T-helper 1 cell (primary cell): ENCODE measurements around the gene SUFU.
"Not testable (repeated sequence)": the region's sequence is repeated elsewhere in the genome, so short reads cannot be mapped to it uniquely, and the experiment has no call there.

Source experiments
- DNase-seq, 5 donors: peaks; one replicate each; pipeline ENCODE4 v3.0.0-alpha.2; 2012 to 2020

Gene SUFU

DNA sequence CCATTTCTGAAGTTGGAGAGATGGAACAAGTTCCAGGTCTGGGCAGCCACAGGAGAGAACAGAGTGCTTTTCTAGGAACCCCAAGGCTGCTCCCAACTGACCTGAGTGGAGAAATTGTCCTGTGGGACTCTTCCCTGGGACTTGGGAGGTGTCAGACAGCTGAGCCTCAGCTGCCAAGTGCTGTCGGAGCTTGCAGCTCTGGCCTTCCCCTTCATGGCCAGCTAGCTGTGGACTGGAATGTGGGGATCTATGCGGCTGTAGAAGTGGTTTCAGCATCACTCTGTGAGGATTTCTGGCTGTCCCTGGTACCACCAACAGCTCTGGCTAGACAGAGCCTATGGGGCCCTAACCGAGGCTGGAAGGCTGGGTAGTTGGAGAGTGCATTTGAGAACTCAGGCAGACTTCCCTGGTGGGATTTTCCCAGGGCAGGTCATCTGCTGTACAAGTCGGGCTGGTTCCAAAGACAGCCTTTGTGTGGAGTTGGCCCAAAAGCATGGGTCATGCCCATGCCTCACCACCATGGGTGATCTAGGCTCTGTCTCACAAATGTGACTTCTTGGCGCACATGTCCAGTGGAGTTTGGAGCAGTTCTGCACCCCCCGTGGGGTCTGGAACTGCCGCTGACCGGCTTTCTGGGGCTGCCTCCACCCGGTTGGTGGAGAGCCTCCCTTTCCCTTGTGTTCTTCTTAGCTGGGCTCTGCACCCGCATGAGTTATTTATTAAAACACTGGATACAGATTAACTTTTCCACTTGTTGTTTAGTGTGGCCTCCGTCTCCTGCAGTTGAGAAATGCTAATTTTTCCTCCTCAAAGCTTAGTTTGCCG, 10.9 kb downstream of the SUFU start:
- no peak for DNase-seq

DNA sequence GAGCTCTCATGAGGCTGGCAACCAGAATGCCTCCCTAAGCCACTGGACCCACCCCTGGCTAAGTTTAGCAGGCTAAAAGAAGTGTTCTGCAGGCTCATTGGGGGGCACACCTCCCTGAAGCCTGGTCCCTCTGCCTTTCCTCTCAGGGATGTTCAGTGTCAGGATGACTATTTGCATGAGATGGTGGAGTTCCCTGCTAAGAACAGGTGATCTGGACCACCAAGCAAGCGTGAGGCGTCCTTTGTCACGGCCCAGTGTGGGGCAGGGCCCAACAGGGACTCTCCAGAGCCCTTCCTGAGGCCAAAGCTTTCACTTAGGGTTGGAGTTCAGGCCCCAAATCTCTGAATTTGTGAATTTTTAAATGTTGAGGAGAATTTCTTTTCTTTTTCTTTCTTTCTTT, 12.0 kb downstream of the SUFU start:
- no peak for DNase-seq

DNA sequence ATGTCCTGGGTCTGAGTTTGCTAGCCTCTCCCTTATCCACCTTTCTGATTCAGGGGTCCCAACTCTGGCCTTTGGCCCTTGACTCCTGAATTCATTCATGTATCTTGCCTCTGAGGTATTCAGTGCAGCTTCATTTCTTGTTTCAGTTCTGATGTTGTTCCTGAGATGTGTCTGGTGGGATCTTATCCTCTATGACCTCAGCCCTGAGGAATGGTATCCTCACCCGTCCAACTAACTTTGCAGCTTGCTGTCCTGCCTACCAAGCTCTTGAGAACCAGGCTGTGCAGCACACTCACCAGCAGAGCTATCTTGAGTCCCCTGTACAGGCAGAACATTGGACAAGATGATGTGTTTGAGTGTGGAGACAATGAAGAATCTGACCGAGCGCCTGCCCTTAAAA, 13.8 kb downstream of the SUFU start:
- DNase-seq = no peak

DNA sequence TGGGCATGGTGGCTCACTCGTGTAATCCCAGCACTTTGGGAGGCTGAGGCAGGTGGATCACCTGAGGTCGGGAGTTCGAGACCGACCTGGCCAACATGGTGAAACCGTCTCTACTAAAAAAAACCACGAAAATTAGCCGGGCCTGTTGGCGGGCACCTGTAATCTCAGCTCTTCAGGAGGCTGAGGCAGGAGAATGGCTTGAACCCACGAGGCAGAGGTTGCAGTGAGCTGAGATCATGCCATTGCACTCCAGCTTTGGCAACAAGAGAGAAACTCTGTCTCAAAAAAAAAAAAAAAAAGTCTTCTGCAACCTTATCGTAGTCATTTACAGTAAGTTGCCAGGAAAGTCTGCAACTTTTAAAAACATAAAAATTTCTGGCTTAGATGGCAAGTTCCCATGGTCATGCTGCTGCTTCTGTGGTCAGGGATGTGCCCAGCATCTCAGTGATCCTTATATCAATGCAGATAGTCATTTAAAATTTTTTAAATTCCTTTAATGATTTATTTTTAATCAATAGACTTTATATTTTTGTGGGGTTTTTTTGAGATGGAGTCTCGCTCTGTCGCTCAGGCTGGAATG, 15.6 kb downstream of the SUFU start:
- no peak for DNase-seq

DNA sequence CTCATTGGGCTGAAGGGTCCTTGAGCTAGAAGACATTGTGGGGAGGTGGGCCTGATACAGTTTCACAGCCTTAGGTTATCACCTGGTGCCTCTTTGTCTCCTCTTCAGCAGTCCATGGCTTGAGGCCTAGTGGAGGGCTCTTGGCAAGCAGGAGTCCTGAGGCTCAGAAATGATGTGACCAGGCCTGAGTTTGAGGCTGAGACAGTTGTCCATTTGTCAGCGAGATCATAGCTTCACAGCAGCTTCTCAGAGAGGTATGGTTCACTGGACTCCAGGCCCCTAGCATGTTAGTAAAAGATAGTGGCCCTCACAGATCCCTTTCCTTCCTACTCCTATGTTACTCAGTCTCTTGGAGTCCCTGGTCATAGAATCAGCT, 19.1 kb downstream of the SUFU start:
- DNase-seq = no peak

DNA sequence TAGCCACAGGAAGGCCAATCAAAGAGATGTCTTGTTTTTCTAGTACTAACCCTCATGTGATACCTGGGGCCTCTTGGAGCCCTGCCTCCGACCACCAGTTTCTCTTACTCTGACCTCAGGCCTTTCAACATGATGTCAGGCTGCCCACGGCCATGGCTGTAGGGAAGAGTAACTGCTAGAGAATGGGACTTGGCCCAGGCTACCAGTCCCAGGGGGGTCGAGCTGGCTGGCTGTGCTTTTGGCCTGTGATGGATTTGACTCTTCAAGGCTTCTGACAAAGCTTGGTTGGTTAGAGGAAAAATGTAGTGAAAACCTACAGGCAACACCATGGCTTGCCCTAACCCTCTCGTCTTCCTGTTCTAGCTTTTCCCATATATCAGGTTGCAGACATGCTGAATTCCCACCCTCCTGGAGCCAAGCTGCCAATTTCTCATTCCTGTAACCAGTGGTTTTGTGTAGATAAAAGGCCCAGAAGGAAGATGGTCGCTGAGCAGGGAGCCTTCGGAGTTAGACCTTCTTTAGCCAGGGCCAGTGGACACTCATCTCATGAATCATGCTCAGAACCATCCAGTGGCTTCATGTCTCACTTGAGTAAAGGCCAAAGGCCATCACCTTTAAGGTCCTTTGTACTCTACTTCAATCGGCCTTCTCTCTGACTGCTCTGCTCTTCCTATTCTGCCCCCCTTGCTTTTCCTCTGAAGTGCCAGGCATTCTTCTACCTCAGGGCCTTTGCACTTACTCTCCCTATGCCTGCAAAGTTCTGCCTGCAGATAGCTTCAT, 19.7 kb downstream of the SUFU start:
- DNase-seq = no peak

DNA sequence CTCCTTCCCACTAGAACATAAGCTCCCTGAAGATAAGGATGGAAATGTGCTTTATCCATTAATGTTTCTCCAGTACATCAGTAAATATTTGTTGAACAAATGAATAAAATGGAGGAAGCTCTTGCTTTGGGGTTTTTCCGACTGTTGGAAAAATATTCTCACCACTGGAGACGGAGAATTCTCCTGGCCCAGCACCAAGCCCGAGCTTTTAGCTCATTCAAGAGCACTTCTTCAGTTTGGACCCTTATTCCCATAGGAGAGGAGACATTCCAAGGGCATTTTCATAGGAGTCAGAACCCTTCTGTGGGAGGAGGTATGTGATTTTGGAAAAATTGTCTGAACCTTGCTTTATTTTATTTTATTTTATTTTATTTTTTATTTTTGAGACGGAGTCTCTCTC, 21.0 kb downstream of the SUFU start:
- no peak for DNase-seq

DNA sequence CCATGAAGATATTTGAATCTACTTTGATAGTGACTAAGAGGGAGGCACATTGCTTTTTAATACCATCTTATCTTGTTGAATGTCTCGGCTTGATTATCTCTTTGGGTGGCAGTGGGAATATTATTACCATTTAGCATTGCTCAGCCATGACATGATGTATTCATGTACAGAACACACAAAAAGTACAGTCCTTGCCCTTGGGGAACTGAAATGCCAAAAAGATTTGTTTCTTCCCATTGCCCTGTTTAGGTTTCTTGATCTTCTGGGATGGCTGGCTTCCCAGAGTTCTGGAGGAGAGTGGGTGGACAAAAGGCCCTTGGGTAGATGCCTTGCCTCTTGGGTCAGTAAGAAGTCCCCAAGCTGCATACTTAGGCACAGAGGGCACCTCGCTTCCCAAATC, 23.8 kb downstream of the SUFU start:
- no peak for DNase-seq

DNA sequence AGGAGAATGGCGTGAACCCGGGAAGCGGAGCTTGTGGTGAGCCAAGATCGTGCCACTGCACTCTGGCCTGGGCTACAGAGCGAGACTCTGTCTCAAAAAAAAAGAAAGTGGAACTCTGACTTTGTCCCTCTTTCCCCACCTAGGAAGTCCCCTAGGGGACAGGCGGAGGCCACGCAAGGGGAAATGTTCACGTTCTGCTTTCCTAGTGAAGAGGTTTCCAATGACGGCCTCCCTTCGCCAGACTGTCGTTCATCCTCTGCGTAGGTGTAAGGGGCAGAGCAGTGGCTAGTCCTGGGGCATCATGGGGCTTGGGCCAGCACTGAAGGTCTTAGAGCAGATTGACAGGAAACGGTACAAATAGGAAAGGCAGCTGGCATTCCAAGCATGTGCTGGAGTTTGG, 30.6 kb downstream of the SUFU start:
- no peak for DNase-seq

DNA sequence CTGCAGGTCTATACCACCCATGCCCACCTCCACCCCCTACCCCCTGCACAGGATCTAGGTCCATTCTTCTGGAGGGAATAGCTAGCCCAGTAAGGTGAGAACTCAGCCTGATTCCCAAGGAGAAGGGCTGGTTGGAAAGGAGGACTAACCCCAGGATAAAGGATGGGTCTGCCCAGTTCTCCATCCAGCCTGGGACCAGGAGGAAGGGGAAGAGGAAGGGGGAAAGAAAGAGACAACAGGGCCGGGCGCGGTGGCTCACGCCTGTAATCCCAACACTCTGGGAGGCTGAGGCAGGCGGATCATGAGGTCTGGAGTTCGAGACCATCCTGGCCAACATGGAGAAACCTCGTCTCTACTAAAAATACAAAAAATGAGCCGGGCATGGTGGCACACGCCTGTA, 31.2 kb downstream of the SUFU start:
- not testable (repeated sequence) for DNase-seq

DNA sequence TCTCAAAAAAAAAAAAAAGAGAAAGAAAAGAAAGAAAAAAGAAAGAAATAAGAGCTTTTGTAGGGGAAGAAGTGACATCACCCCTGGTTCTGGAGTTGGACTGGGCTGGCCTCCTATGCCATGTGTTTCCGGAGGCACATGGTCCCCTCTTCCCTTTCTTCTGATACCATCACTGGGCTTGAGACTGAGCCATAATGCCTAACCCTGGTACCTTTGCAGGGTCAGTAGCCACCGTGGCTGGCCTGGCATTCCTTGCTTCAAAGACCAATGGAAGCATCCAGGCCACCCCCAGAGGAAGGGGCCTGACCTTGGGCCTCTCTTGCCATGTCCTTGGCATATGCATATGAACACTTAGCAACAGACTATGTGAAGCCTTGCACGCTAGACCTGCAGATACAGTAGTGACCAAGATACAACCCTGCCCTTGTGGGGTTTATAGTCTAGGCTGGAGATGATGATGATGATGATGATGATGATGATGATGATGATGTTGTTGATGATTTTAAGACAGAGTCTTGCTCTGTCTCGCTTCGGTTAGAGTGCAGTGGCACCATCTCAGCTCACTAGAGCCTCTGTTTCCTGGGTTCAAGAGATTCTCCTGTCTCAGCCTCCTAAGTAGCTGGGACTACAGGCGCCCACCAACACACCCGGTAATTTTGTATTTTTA, 31.8 kb downstream of the SUFU start:
- DNase-seq = no peak

DNA sequence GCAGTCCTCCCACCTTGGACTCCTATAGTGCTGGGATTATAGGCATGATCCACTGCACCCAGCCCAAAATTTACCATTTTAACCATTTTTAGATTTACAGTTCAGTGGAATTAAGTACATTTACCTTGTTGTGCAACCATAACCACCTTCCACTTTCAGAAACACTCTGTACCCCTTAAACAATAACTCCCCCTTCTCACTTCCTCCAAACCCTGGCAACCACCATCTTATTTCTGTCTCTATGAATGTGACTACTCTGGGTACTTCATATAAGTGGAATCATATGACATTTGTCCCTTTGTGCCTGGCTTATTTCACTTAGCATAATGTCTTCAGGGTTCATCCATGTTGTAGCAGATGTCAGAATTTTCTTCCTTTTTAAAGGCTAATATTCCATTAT, 33.6 kb downstream of the SUFU start:
- DNase-seq = no peak

DNA sequence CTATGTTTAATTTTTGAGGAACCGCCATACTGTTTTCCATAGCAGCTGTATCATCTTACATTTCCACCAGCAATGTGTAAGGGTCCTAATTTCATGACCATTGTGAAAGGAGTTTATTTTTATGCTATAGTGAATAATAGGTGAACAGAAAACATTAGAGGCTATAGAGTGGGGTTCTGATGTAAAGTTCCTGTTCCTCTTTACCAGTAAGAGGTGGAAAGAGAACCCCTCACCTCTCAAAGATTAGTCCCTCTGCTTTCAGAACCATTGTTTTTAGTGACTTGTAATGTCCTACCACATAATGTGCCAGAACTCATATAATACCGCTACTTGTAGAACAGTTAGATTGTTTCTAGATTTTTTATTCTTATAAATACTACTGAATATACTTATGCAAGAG, 34.2 kb downstream of the SUFU start:
- no peak for DNase-seq

DNA sequence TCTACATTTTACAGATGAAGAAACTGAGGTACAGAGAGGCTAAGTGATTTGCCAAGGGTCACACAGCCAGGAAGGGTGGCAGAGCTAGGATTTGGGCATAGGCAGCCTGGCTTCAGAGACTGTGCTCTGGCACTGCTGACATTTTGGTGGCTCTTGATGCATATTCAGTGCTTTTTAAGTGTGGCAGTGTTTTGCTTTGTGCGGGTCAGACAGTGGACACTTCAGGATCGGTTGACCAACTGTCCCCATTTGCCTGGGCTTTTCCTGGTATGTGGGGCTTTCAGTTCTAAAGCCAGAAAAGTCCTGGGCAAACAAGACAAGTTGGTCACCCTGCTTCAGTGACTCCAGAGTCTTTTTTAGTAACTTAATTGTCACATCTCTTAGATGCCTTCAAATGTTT, 35.0 kb downstream of the SUFU start:
- no peak for DNase-seq

DNA sequence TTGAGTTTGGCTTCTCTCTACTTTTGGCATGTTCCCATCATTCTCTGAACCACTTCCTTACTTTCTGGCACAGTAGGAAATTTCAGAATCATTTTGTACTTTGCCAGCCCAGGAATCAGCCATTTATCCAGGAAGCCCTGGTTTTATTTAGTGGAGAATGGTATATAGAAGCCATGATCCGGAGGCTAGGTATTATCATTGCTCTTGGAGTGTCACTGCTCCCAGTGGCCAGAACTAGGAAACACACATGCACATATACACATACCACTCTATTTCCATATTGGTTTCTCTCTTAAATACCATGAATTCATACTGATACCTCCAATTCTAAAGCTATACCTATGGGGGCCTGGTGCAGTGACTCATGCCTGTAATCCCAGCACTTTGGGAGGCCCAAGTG, 36.3 kb downstream of the SUFU start:
- no peak for DNase-seq

DNA sequence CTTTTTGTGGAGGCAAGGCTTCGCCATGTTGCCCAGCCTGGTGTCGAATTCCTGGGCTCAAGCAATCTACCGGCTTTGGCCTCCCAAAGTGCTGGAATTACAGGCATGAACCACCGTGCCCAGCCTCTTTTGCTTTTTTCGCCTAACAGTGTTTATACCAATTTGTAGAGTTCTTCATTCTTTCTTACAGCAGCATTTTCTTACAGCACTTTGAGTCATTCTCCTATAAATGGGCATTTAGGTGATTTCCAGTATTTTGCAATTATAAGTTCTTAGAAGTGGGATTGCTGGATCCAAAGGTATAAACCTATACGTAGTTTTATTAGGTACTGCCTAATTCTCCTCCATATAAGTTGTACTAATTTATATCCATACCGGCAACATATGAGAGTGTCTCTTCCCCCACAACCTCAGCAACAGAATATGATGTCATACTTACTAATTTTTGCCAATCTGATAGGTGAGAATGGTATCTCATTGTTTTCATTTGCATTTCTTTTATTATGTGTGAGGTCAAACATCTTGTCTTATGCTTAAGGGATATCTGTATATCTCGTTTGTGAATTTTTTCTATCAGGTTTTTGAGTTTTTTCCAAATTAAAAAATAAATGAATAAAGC, 39.1 kb downstream of the SUFU start:
- no peak for DNase-seq

DNA sequence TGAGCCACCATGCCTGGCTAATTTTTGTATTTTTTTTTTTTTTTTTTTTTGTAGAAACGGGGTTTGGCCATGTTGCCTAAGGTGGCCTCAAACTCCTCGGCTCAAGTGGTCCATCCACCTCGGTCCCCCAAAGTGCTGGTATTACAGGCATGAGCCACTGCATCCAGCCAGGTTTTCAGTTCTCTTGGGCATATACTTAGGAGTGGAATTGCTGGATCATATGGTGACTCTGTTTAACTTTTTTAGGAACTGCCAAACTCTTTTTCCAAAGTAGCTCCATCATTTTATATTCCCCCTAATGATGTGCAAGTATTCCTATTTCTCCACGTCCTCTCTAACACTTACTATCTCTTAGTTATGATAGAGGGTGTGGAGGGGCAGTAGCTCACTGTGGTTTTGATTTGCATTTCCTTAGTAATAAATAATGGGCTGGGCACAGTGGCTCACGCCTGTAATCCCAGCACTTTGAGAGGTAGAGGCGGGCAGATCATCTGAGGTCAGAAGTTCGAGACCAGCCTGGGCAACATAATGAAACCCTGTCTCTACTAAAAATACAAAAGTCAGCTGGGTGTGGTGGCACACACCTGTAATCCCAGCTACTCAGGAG, 41.6 kb downstream of the SUFU start:
- DNase-seq = no peak

DNA sequence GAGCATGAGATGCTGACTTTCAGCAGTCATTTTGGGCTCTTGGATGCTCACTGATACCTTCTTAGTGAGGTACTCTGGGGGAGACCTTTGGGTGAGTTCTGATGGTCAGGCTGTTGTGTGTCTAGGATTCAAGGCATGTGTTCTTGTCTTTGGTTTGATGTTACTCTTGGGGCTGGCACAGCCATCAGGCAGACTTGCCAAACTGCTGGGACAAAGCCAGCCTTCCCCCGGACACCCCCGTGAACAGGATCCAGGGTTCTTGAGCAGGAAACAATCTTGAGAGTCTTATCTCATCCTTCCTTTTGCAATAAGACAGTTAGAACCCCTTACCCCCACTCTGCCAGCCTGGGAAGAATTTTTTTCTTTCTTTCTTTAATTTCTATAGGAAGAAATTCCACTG, 42.2 kb downstream of the SUFU start:
- DNase-seq = no peak

DNA sequence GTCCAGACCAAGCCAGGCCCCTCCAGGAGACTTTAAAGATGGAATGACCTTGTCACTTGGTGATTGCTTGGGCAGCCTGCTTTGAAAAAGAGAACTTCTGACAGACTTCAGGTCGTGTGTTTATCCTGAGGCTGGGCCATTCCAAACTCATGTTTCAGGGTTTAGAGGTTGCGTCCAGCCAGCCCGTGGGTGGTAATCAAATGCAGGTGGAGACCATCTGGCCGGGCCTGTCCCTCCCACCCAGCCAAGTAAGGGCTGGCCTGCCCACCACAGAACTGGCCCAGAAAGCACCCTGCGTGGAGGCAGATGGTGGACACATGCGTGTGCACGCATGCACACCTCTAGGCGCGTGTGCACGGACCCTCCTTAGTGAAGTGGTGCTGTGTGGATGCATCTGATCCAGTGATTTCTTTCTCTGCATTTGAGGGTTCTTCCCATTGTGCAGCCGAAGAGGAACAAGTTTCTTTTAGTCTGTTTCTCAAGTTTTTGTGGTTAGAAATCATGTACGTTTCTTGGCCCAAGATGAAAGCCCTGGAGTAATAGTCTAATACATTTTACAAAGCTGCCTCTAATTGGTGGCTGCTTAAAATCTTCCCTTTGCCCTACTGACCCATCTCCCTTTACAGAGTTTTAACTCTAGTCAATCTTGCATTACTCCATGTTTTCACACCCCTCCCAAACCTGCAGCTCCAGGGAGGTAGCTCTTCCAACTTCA, 43.0 kb downstream of the SUFU start:
- no peak for DNase-seq

DNA sequence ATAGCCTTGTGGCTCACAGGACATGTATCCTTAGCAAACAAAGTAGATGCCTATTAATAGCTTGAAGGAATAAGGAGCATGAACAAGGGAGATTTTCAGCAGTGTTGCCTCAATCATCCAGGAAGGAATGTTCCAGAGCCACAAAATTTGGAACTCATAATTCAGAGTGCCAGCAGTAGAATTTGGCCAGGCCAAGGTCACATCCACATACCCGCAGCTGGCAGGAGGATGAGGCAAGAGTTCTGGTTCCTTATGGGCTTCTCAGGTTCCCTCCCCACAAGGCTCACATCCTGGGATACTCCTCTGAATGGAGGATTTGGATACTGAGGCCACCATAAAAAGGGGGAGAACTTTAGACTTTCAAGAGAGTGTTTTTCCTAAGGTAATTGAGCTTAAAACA, 45.8 kb downstream of the SUFU start:
- no peak for DNase-seq

DNA sequence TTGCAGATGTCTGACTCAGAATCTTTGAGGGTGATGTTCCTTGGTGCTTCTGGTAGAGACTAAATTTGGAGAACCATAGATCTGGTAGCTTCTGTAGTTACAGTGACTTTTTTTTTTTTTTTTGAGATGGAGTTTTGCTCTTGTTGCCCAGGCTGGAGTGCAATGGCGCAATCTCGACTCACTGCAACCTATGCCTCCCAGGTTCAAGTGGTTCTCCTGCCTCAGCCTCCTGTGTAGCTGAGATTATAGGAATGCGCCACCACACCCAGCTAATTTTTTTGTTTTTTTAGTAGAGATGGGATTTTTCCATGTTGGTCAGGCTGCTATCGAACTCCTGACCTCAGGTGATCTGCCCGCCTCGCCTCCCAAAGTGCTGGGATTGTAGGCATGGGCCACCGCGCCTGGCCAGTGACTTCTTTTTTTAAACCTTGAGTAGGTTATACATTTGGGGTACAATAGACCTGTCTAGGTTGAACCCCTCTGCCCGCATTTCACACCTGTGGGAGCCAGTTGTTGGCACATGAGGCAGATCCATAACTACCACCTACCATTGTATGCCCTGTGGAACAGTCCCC, 47.0 kb downstream of the SUFU start:
- no peak for DNase-seq

DNA sequence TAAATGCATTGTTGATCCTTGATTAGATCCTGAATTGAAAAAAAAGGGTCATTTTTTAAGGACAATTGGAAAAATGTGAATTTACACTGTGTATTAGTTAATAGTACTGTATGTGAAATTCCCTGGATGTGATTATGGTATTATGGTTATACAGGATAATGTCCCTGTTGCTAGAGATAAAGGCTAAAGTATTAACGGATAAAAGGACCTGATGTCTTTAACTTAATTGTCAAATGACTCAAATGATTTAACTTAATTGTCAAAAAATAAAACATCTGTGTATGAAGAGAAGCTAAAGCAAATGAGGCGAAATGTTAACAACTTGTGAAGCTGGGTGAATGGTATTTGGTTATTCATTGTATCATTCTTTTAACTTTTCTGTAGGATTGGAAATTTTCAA, 48.8 kb downstream of the SUFU start:
- no peak for DNase-seq
